NCI-H460 (cell line): ENCODE data around the gene RBMX. TPM values are rescaled to one million over a fixed set of nuclear protein-coding genes. Genes with fewer than 3 reads are reported as not detected.
"Not testable (repeated sequence)": the region's sequence is repeated elsewhere in the genome, so short reads cannot be mapped to it uniquely, and the experiment has no call there.

ENCODE experiments used
- DNase-seq: peaks from one replicate; pipeline ENCODE4 v3.0.0-alpha.2; 2016; ENCODE audit warnings: low read depth; ENCODE audit errors: extremely low read depth
- total RNA-seq: library from RNA; depleted of rRNA; stranded (reverse); fragments of >200 nt; shearing (Covaris generic); gene quantifications from 2 replicates; pipeline ENCODE4 v1.2.3, GENCODE V29; 2014

The RBMX gene
- total RNA-seq, 1 experiment from 2014 or later, result 325 TPM

DNA sequence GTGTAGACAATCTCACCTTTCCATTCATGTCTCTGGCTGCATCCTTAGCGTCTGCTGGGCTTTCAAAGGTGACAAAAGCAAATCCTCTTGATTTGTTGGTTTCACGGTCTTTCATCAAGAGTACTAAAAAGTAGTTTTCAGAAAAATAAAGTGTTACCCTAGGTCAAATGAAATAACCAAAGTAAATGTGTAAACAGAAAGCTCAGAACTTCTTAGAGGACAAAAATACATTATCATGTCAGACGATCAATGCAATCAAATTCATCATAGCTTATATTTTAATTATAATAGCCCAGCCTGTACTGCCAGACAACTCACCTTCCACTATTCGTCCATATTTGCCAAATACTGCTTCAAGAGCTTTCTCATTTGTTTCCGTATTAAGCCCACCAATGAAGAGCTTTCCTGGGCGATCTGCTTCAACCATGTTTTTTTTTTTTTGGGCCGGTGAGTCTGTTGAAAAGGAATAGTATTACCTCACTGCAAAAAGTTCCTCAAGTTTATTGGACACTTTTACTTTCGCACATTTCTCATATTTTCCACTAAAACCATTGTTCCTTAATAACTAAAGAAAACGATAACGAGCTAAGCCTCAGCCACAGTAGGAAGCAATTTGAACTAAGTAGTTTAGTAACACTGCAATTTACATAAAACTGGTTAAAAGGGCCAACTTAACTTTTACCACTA lies 1.4 kb downstream of the RBMX start:
- DNase-seq, result no peak

DNA sequence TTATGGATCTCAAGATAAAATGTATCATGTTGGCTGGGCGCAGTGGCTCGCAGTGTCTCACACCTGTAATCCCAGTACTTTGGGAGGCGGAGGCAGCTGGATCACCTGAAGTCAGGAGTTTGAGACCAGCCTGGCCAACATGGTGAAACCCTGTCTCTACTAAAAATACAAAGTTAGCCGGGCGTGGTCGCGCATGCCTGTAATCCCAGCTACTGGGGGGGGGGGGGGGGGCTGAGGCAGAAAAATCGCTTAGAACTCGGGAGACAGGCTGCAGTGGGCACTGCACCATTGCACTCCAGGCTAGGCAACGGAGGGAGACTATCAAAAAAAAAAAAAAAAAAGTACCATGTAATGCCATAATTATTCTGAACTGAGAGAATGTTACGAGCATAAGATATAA lies 2.1 kb downstream of the RBMX start:
- no peak for DNase-seq

DNA sequence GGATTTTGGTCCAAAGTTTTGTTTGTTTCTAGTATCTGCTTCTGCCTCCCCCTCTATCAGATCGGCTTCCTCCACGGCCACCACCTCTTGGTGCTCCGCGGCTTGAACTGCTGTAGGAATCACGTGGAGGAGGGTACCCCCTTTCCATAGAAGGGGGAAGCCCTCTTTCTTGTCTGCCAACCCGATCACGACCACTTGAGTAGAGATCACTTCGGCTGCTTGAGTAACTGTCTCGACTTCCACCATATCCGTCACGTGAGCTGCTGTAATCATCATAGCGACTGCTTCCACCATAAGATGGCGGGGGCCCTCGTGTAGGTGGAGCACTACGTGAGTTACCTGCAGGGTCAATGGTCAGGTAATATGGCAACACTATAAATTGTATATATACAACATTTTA lies 6.4 kb downstream of the RBMX start:
- not testable (repeated sequence) for DNase-seq

DNA sequence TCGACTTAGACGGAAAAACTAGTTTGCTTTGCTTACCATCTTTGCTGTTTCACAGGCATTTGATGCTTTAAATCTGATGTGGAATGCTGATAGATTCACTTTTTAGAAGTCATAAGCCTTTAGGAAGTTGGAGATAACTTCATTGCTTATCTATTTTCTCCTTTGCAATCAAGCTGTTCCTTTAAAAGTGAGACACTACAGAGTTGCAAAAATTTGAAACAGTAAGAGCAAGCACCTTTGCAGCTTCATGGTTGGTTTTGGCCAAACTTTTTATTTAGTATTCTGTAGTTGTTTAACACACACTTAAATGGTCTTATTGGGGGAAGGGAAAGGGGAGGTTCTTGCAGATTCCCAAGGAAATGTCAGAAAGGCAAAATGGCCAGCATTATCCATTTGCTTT lies 7.3 kb downstream of the RBMX start:
- DNase-seq, result not testable (repeated sequence)

DNA sequence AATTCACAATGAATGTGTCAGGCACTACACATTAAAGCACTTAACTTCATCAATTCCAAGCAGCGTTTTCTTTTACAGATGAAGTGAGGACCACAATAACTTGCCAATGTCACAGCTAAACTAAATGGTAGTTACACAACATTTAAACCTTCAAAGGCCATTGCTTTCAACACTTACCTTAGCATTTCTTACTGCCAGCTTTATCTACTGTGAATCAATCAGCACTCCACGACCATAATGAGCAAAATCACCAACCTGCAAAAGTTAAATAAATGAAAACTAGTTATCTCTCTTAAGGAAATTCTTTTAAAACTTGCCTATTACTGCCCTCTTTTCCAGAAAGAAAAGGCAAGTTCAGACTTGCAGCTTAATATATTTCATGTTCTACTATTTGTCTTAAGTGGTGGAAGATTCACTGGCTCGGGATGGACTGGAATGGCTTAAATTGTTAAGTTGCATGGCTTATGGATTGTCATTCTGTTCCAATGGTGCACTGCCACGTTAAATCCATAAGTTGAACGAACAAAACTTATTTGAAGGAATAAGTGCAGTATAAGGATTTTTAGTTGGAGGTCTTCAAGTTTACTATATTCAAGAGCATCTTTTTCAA lies 8.3 kb downstream of the RBMX start:
- no peak for DNase-seq

DNA sequence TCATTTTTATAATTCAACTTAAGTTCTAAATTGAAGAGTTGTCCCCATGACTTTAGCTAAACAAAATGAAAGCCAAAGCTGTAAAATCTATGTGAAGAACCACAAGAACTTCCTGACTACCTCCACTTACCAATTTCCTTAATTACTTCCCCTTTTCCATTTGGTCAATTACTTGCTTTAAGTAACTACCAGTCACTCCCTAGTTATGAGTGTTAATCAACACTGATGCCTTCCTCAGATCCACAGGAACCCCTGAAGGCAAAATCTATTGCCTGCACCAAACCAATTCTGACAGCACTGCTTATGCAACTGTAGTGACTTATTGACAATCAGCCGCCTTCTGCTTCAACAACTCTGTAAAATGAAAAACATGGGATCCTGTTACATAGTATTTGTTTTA lies 10.5 kb downstream of the RBMX start:
- DNase-seq, result no peak

DNA sequence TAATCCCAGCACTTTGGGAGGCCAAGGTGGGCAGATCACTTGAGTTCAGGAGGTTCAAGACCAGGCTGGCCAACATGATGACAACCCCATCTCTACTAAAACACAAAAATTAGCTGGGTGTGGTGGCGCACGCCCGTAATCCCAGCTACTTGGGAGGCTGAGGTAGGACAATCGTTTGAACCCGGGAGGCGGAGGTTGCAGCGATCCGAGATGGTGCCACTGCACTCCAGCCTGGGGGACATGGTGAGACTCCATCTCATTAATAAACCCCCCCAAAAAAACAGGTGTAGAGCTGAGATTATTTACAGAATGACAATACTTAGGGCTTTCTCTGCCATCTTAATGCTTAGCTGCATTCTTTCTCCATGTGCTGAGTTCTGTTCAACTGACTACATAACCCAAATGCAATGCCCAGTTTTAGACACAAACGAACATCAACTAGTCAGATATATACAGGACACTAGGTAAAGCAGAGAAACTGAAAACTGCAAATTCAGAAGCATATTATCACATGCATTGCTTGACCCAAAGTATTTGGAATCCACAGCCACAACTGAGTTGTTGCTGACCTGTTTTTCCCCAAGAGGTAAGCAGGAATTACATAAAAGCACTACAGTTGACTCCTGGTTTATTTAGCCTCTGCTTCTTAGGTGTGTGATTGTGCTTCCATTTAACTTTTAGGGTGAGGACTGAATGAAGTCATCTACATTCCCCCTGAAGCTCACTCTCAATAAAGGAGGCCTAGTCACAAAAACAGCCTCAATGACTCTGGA lies 12.1 kb downstream of the RBMX start:
- DNase-seq, result no peak

DNA sequence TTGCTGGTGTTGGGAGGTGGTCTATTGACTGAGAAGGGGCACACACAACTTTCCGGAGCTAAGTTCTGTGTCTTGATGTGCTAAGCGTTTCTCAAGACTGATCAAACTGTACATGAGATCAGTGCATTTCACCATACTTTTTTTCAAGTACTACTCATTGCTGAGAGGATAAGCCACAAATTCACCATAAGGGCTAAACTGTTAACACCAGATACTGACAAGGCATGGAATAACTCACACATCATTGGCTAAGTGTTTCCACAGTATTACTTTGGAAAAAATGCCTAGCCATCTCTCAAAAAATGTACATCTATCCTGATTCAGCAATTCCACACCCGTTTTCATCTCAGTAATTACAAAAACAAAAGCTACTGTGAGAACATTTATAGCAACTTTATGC lies 13.0 kb downstream of the RBMX start:
- DNase-seq, result no peak

DNA sequence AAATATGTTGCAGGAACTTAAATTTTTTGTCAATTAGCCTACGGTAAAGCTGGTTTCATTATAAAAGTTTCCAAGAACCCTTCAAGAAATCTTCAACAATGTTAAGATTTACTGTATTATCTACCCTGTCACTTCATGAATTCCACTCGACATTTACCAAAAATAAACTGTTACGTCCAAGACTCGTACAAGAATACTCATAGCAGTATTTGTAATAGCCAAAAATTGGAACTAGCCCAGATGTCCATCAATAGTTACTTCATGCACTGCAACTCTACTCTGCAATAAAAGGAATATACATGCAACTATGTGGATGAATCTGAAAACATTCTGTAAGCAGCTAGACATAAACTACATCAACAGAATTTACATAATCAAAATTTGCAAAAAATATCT lies 13.4 kb downstream of the RBMX start:
- no peak for DNase-seq

DNA sequence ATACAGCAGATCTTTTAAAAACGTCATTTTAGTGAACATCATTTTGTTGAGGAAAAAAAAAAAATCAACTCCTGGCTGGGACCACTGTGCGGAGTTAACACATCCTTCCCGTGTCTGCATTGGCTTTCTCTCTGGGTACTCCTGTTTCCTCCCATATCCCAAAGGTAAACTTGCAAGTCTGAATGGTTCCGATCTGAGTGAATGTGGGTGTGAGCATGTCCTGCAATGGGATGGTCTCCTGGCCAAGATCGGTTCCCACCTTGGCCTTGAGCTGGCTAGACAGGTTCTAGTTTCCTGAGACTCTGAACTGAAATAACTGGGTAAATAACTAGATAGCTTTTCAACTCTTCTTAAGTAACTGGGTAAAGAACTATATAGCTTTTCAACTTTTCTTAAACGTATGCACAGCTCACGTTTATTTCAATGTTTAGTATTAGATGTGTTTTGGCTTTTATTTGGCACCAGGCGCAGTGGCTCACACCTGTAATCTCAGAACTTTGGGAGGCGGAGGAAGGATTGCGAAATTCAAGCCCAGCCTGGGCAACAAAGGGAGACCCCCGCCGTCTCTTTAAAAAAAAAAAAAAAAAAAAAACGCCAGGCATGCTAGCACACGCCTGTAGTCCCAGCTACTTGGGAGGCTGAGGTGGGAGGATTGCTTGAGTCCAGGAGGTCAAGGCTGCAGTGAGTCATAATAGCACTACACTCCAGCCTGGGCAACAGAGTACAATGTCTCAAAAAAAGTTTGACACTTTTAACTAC lies 14.0 kb downstream of the RBMX start:
- DNase-seq, result no peak

DNA sequence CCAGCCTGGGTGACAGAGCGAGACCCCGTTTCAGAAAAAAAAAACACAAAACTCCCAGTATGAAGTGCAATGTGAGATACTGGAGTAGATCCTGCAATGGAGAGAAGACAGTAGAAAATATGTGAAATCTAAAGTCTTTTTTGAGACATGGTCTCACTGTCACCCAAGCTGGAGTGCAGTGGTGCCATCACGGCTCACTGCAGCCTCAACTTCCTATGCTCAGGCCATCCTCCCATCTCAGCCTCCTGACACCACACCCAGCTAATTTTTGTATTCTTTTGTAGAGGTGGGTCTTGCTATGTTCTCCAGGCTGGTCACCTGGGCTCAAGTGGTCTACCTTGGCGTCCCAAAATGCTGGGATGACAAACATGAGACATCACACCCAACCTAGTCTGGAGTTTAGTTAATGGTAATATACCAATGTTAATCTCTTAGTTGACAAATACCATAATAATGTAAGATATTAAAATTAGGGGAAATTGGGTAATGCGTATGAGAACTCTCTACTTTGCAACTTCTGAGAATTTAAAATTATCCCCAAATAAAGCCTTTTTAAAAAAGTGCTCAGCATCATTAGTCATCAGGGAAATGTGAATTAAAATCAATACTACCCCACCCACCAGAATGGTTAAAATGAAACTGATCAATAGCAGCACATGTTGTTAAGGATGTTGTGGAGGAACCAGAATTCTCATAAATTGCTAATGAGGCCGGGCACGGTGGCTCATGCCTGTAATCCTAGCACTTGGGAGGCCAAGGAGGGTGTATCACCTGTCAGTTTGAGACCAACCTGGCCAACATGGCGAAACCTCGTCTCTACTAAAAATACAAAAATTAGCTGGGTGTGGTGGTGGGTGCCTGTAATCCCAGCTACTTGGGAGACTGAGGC lies 15.0 kb downstream of the RBMX start:
- no peak for DNase-seq

DNA sequence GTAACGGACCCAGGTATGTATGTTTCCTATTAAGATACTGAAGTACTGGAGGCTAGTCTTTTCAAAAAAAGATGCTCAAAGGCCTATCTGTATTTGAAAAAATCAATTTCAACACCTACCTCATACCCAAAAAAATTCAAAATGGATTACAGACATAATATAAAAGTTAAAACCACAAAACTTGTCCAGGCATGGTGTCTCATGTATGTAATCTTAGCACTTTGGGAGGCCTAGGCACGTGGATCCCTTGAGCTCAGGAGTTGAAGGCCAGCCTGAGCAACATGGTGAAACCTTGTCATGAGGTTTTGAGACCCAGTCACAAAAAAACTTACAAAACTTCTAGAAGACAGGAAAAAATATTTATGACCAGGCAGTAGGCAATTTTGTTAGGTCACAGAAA lies 16.7 kb downstream of the RBMX start:
- DNase-seq, result no peak

DNA sequence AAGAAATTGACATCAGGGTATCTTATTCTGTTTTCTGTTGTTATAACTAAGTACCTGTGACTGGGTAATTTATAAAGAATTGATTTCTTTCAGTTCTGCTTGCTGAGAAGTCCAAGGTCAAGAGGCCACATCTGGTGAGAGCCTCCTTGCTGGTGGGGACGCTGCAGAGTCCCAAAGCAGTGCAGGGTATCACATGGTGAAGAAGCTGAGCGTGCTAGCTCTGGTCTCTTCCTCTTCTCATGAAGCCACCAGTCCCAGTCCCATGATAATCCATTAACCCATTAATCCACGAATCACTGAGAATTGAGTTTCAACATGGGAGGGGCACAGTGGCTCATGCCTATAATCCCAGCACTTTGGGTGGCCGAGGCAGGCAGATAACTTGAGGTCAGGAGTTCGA lies 18.0 kb downstream of the RBMX start:
- DNase-seq, result no peak

DNA sequence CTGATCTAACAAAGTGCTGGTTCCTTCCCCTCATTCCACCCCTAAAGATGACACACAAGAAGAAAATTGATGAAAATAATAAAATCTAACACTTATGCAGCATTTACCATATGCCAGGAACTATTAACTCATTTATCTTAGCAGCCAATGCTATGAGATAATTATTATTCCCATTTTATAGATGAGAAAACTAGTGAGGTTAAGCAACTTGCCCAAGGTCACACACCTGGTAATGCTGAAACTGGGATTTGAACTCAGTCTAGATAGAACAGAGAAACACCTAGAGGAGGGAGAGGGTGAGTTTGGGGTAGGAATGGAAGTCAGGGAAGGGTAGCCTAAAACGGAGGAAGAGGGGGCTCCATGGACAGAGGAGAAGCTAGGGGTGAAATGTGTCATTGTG lies 18.6 kb downstream of the RBMX start:
- DNase-seq, result no peak

DNA sequence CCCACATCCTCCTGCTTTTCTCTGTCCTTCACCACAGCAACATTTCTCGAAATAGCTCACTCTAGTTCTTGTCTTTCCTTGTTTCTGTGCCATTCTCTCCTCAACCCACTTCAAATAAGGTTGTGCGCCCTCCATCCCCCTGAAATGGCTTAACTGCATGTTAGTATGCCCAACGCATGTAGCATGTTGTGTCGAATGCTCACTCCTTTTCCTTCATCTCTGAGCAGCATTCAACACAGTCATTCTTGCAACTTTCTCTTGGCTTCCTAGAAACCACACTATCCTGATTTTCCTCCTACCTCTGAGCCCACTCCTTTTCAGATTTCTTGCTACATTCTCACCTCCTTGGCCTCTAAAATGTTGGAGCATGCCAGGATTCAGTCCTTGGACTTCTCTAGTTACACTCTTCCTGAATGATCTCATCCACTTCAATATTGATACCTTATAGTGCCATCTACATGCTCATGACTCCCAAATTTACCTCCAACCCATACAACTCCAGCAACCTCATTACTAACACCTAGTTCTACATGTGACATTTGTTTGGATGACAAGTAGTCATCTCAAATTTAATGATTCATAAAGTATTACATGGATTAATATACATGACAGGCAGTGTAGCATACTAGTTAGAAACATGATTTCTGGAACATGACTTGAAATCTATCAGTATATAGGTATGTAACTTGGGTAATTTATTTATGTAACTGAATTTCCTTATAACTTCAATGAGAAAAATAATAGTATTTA lies 22.3 kb downstream of the RBMX start:
- no peak for DNase-seq

DNA sequence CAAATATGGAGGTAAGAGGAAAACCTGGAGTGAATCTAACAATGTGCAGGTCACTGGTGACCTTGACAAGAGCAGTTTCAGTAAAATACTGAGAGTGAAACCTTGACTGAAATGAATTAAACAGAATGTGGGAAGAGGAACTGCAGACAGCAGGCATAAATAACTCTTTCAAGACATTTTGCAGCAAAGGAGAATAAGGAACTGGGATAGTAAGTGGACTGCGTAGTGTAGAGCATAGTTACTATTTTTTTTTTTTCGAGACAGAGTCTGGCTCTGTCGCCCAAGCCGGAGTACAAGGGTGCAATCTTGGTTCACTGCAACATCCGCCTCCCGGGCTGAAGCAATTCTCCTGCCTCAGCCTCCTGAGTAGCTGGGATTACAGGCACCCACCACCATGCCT lies 24.0 kb downstream of the RBMX start:
- no peak for DNase-seq

DNA sequence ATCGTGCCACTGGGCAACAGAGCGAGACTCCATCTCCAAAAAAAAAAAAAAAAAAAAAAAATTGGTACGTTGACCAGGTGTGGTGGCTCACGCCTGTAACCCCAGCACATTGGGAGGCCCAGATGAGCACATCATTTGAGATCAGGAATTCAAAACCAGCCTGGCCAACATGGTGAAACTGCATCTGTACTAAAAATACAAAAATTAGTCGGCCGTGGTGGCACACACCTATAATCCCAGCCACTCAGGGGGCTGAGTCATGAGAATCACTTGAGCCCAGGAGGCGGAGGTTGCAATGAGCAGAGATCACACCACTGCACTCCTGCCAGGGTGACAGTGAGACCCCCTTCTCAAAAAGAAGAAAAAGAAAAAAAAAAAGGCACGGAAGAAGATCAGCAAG lies 24.5 kb downstream of the RBMX start:
- DNase-seq, result no peak

DNA sequence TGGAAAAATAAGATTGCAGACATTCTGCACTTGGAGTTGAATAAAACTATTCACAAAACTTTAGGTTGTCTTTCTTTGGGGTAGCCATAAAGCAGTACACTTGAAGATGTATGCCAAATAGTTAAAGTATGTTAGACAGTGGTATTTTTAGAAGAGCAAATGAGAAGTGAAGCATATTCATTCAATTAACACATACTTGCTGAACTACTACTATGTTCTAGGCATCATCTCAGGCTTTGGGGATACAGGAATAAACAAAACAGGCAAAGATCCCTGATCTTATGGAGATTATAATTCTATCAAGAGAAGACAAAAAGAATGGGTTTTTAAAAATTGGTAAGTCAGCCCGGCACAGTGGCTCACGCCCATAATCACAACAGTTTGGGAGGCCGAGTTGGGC lies 29.0 kb downstream of the RBMX start:
- no peak for DNase-seq

DNA sequence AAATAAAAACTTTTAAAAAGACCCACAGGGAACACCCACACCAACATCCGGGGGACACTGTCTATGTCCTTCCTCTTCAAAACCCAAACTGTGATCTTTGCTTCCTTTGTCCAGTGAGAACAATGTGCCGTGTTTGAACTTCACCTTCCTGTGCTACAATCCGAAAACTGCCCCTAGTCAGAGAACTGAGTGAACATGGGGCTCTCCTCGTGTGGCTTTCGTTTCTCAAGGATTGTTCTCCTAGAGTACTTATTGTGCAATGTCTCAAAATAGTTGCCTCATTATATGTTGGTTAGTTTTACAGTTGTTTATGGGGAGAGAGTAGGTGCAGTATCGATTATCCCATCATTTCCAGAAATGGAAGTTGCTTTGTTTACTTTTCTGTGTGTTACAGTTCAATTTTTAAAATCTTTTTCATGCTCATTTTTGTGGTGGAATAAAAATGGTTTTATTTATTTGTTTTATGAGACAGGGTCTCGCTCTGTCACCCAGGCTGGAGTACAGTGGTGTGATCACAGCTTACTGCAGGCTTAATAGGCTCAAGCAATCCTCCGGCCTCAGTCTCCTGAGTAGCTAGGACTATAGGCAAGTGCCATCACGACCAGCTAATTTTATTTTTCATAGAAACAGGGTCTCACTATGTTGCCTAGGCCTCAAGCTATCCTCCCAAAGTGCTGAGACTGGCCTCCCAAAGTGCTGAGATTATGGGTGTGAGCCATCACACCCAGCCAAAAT lies 29.9 kb downstream of the RBMX start:
- DNase-seq, result no peak
